Measurements from ENCODE around the gene ATAD3B.
"Not testable (repeated sequence)": the region's sequence is repeated elsewhere in the genome, so short reads cannot be mapped to it uniquely, and the experiment has no call there.

The ATAD3B gene

DNA sequence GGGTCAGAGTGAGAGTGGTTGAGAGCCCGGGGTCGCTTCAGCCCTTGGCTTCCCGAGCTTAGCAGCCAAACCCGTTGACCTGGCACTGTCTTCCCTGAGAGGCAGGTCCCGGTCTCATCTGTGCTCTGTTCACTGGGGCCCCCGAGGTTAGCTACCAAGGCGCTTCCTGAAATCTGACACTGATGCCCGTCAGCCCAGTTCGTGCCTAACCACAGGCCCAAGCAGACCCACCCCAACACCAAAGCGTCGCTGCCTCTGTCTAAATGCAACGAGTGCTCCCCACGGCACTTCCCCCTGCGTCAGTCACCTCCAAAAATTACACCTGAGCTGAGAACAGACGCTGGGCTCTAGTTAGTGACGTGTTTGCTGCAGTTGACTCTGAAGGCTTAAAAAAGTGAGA, 42.8 kb downstream of the ATAD3B start:
- DNase-seq: not testable (repeated sequence)

DNA sequence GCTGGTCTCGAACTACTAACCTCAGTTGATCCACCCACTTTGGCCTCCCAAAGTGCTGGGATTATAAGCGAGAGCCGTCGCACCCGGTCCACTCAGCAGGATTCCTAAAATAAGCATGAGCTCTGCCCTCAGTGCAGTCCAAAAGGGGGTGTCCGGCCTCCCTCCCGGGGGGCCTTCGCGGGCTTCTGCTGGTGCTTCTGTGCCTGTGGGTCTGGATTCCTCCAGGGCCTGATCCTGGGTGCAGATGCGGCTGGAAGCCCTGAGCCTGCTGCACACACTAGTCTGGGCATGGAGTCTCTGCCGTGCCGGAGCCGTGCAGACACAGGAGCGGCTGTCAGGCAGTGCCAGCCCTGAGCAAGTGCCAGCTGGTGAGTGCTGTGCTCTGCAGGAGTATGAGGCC, 45.4 kb downstream of the ATAD3B start:
- not testable (repeated sequence) for DNase-seq

DNA sequence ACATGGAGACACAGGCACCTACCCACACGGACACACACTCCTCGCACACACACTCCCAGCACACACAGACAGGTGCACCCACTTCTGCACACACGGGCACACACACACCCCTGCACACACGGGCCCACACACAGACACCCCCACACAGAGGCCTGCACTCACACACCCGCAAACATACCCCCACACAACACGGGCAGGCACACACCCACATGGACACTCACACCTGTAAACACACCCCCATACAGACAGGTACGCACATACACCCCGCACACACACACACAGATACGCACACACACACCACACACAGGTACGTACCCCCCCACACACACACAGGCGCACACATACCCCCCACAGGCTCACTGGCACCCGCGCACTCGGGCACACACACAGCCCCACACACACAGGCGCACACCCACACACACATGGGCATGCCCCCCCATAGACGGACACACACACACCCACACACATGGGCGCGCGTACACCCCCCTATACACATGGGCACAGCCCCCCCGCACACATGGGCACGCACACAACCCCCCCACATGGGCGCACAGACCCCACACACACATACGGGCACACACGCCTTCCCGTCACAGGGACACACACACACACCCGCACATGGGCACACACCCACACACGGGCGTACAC, 46.5 kb downstream of the ATAD3B start:
- no peak for DNase-seq

DNA sequence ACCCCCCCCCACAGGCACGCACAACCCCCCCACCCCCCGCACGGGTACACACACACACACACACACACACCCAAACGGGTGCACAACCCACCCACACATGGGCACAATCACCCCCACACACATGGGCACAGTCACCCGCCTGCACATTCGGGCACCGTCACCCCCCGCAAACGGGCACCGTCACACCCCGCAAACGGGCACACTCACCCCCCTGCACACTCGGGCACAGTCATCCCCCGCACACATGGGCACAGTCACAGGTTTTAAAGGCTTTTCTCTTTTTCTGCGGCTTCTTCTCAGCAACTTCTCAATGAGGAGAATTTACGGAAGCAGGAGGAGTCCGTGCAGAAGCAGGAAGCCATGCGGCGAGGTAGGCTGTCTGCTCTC, 47.0 kb downstream of the ATAD3B start:
- DNase-seq: not testable (repeated sequence)

DNA sequence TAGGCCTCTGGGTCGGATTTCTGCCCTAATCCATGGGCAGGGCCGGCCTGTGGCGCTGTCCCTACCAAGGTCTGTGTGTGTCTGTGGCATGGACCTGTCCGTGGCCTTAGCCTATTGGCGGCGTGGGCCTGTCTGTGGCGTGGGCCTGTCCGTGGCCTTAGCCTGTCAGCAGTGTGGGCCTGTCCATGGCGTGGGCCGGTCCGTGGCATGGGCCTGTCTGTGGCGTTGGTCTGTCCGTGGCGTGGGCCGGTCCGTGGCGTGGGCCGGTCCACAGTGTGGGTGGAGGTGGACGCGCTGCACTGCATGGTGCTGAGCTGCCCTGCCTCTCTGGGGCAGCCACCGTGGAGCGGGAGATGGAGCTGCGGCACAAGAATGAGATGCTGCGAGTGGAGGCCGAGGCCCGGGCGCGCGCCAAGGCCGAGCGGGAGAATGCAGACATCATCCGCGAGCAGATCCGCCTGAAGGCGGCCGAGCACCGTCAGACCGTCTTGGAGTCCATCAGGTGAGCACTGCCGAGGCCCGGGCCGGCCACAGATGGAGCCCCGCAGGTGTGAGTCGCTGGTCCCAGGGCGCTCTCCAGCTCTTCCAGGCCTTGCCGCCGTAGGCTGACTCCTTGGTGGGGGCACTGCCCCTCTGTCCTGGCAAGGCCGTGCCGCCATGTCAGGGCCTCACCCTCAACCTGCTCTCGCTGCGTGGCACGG, 48.4 kb downstream of the ATAD3B start:
- not testable (repeated sequence) for DNase-seq

DNA sequence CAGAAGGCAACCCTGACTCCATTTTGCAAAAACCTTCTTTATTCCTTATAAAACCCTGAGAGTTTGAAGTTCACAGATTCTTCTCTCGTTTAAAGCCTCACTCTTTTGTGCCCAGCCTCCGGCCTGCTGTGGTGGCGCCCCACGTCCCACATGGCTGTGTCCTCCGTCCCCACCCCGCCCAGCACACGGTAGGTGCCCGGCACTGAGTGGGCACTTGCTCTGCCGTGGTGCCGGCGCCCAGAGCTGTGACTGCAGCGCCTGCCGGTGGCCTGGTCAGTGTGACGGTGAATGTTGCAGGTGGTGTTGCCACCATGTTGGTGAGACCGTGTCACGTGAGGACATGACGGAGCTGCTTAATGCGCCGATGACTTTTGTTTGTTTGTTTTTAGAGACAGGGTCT, 49.8 kb downstream of the ATAD3B start:
- no peak for DNase-seq

DNA sequence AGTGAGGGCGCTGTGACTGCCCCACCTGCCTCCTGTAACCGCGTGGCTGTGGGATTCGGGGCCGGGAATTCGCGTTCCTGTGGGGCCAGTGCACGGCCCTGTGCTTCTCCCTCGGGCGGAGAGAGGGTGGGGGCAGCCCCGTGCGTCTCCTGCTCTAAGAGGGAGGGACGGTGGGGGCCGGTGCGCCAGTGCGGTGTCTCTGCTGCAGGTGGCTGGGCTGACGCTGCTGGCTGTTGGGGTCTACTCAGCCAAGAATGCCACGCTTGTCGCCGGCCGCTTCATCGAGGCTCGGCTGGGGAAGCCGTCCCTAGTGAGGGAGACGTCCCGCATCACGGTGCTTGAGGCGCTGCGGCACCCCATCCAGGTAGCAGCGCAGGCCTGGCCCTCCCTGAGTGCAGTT, 51.0 kb downstream of the ATAD3B start:
- not testable (repeated sequence) for DNase-seq

DNA sequence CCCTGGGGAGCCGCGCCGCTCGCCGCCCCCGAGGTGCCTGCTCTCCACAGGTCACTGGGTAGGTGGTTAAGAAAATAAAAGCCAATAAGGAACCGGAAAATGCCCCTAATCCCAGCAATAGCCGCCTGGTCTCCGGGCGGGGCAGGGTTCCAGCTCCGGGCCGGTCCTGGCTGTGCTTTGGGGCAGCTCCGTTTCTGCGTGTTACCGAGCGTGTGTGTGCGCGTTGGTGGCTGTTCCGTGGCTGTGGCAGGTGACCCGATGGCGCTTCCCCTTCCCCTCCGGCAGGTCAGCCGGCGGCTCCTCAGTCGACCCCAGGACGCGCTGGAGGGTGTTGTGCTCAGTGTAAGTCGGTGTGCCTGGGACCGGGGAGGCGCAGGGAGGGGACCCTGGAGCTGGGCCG, 51.7 kb downstream of the ATAD3B start:
- not testable (repeated sequence) for DNase-seq

DNA sequence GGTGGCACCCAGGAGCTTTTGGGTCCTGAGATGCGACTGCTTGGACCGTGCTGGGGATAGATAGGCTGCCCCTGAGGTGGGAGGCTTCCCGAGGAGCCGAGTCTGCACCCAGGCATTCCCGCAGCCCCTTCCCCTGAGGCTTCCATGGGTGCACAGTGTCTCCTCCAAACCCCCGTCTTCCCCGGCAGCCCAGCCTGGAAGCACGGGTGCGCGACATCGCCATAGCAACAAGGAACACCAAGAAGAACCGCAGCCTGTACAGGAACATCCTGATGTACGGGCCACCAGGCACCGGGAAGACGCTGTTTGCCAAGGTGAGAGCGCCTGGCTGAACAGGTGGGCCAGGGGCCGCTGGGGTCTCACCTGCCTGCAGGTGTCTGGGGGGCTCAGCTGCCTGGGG, 52.1 kb downstream of the ATAD3B start:
- DNase-seq: not testable (repeated sequence)

DNA sequence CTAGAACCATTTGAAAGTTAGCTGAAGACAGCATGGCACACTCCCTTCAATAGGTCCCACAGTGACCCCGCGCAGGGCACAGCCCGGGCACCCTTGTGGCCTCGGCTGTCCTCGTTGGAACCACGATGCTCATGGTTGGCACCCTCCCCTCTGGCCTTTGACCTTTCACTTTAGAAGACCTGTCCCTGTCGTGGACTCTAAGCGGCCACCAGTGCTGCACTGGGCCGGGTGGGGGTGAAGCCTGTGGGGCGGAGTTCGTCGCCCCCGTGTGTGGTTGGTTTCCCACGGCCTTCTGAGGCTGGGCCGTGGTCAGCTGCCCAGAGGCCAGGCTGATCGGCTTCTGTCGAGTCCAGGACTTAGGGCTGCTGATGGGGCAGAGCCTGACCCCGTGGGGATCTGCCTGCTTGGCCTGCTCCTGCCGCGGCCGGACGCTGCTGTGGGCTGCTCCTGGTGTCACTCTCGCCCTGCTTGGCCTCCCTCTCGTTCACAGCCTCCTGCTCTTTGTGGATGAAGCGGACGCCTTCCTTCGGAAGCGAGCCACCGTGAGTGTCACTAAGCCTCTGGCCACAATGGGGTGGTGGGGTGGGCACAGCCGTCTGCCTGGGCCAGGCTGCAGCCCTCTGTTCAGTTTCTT, 53.3 kb downstream of the ATAD3B start:
- DNase-seq: not testable (repeated sequence)

DNA sequence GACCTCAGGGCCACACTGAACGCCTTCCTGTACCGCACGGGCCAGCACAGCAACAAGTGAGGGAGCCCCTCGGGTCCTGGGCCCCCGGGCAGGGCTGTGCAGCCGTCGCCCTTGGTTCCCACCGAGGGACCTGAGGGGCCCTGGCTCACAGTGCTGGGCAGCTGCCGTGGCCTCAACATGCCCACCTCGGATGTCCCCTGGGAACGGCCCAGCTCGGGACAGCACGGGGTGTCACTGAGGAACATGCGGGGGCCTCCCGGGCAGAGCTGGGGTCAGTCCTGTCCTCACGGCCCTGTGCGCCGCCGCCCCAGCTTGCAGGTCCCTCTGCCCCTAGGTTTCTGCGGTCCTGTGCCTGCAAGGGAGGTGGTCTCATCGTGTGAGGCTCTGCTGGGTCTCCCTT, 54.9 kb downstream of the ATAD3B start:
- not testable (repeated sequence) for DNase-seq

DNA sequence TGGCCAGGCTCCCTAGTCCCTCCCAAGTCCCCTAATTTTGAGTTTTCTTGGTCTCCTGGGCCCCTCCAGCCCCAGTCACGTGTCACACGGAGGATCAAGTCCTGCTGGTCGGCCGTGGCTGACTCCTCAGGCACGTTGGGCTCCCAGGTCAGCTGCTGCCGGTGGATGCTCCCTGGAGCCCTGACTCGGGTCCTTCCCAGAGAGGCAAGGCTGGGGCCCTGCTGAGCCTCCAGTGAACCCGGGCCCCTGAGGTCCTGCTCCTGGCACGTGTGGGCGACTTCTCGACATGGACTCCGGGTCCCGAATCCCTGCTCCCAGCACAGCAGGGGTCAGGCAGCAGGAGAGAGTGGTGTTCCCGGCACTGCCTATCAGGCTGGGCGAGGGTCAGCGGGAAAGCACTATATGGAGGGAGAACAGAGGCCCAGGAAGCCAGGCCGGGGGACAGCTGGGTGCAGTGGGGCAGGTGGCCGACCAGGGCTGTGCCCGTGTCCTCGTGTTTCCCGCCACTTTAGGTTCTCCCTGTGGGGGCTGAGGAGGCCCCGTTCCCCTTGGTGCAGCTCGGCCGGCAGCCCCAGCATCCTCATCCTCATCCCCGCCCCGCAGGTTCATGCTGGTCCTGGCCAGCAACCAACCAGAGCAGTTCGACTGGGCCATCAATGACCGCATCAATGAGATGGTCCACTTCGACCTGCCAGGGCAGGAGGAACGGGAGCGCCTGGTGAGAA, 55.7 kb downstream of the ATAD3B start:
- no peak for DNase-seq

DNA sequence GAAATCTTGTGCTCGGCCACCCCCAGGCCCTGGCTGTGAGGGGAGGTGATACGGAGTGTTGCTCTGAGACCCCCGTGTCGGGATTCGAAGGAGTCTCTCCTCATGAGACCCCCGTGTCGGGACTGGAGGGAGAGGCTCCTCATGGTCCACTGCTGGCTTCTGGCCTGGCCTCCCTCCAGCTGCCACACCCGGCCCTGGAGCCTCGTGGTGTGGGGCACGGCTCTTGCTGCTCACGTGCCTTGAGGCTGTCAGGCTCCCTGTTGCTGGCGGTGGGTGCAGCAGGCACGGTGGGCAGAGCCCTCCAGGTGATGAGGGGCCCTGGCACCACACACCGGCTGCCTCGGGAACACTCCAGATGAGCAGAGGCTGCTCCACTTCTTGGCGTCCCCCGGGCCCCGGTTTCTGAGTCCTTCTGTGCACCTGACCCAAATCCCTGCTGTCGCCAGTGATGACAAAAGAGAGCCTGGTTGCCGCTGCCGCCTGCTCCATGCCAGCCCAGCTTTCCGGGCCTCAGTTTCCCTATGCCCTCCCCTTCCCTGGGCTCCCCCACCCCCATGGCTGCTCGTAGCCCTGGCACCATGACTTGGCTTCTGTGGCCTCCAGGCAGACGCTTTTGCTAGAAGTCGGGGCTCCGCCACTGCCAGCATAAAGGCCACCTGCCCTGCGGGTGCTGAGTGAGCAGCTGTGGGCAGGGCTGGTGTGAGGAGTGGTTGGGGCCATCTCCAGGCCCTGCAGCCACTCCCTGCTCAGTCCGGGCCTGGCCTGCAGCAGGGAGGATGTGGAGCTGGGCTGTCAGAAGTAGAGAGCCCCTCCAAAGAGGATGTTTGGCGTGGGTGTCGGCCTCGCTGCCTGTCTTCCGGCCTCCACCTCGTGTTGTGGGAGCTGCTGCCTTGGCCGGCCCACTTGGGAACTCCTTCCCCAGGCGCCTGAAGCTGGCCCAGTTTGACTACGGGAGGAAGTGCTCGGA, 57.0 kb downstream of the ATAD3B start:
- no peak for DNase-seq

DNA sequence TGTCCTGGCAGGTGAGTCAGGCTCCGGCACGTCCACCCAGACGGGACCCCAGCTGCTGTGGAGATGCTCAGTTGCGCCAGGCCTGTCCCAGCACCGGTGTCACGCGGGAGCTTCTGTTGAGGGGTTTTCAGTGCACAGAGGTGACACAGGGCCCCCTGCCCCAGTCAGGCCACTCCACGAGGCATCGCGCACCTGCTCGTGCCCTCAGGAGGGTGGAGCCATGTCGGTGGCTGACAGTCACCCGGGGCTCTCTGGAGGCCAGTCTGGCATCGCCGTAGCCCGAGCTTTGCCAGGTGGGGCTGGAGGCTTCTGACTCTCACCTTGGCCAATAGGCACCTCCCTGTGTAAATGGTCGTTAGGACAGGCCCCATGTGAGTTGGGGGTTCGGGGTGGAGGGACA, 57.8 kb downstream of the ATAD3B start:
- DNase-seq: no peak

DNA sequence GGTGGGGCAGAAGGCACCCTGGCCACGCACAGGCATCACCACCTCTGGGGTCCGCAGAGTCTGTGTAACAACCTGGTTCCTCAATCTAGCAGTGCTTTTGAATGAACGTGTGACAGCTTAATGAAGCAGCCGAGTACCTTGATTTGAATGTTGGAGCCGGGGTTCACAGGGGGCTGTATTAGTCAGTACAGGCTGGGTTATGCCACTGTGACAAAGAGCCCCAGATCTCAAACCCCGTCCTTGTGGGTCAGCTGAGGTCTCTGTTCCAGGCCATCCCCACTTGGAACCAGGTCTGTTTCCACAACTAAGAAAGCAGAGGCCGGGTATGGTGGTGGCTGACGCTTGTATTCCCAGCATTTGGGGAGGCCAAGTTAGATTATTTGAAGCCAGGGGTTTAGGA, 58.4 kb downstream of the ATAD3B start:
- DNase-seq: no peak

DNA sequence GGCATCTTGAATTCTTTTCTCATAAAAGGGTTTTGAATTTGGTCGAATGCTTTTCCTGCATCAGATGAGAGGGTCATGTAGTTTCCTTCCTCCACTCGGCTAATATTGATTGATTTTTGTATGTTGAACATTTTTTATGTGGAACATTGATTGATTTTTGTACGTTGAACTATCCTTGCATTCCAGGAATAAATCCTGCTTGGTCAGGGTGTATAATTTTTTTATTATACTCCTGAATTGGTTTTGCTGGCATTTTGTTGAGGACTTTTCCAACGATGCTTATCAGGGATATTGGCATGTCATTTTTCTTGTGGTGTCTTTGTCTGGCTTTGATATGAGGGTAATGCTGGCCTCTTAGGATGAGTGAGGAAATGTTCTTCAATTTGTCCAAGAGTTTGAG, 60.4 kb downstream of the ATAD3B start:
- no peak for DNase-seq

DNA sequence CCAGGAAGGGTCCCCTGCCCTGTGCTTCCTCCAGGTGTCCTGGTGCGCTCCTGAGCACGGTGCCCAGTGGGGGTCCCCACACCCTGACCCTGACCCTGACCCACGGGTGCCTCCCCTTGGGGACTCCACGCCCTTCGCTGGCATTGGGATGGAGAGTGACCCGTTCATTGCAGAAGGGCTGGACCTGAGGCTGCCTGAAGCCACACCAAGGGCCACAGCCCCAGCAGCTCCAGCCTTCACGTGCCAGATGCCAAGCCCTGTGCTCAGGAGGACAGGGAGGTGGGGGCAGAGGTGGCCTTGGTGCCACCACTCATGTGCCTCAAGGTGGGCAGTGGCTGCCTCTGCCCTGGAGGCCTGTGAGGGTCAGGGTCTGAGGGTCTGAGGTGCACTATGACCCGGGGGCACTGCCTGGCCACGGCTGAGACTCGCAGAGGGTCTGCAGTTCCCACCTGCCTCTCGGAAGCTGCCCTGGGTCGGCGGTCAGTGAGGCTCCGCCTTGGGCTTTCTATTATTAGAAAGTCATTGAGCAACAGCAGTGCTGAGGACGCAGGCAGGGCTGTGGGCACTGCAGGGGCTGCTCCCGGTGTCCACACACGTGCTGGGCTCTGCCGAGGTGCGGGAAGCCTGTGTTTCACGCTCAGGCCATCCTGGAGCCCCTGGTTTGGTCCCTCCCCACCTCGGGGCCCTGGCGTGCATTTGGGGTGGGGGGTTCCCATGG, 61.8 kb downstream of the ATAD3B start:
- DNase-seq: not testable (repeated sequence)

DNA sequence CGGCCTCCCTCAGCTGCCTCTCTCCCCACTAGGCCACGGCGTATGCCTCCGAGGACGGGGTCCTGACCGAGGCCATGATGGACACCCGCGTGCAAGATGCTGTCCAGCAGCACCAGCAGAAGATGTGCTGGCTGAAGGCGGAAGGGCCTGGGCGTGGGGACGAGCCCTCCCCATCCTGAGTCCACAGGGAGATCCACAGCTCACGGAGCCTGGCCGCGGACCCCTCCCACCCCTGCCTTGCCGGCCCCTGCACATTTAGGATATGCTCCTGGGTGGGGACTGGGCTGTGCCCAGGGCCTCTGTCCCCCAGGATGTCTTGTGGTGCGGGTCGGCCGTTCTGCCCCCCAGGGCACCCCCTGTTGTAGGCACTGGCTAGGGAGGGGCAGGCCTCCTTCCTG, 62.3 kb downstream of the ATAD3B start:
- not testable (repeated sequence) for DNase-seq

DNA sequence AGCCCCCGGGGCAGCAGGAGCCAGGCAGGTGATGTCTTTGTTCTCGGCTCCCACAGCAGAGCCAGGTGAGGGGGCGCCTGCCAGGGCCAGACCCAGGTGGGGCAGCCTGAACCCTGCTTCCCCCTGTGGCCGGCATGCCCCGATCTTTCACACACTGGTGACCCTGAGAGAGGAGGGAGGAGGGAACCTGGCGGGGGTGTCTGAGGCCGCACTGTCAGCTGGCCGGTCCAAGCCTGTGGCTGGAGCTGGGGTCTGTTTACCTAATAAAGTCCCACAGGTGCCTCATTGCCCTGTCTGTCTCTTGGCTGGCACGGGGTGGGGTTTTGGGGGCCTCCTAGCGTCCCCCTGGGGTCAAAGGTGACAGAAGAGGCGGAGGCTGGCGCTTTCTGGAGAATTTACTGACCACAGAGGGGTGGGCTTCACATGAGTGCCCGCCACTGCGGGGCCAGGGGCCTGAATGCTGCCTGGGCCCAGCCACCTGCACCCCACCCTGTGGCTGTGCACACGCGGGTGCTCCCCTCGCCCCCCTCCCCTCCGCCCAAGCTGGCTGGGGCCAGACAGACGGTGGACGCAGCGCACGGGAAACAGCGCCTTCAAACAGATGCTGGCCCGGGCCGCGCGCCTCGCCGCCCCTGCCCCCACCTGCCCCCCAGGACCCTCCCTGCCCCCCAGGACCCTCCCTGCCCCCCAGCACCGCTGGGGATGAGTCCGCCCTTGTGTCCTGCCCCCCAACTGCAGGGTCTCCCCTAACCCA, 63.0 kb downstream of the ATAD3B start:
- no peak for DNase-seq

DNA sequence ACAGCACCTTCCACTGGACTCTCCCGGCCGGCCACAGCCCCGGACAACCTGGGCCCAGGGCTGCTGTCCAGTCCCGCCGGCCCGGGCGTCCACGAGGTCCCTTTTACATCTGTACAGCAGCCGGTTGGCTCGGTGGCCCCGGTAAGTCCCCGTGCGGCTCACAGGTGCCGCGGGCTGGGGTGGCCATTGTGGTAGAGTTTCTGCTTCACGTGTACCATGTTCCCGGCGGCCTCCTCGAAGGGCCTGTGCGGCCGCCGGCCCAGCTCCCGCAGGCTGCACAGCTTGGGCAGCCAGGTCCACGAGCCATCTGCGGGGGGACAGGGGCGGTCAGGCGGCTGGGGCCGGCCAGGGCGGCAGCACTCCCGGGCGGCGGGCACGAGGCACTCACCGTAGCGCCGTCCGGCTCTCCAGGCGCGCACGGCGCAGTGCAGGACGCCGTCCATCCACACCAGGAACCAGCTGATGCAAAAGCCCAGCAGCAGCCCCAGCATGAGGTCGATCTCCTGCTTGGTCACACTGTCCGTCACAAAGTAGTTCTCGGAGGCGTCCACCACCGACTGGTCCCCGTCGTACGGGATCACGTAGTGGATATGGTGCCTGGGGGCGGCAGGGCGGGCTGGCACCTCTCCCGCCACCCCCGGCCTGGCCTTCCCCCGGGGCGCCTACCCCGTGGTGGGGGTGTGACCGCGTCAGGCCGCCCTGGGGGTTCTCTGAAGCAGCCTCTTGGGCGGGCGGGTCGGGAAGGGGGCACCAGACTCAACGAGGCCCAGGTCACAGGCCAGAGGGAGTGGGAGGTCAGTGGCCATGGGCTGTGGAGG, 63.8 kb downstream of the ATAD3B start:
- peak; percentile 52 for DNase-seq
